HCEC 1CT (cell line): ENCODE results near the gene LIFR.
A peak's percentile ranks its signal among the peaks of the same experiment; 100 is the strongest.

Source experiments
- DNase-seq: peaks from one replicate; pipeline ENCODE4 v3.0.0-alpha.2; 2017

The LIFR gene

GRCh38 chr5:38515646-38516045 lies 40.8 kb downstream of the LIFR start:
- DNase-seq: peak; percentile 55

GRCh38 chr5:38515092-38515491 lies 41.4 kb downstream of the LIFR start:
- DNase-seq: no peak

- DNase-seq: peak; percentile 73
These were observed 47.3 kb downstream of the LIFR start for GRCh38 chr5:38509185-38509584.

- DNase-seq: no peak
These were observed 50.1 kb downstream of the LIFR start for GRCh38 chr5:38506302-38506701.

- peak; percentile 80 for DNase-seq
These were observed 55.7 kb downstream of the LIFR start for GRCh38 chr5:38500573-38501260.

GRCh38 chr5:38497946-38498345 lies 58.5 kb downstream of the LIFR start:
- DNase-seq: peak; percentile 25

- DNase-seq: no peak
These were observed 61.7 kb downstream of the LIFR start for GRCh38 chr5:38494763-38495162.

- DNase-seq: no peak
These were observed 62.3 kb downstream of the LIFR start for GRCh38 chr5:38494175-38494574.

GRCh38 chr5:38483805-38484398 lies 72.5 kb downstream of the LIFR start:
- no peak for DNase-seq

- no peak for DNase-seq
These were observed 77.0 kb downstream of the LIFR start for GRCh38 chr5:38479315-38479904.

- DNase-seq: no peak
These were observed 77.6 kb downstream of the LIFR start for GRCh38 chr5:38478878-38479277.

GRCh38 chr5:38478166-38478565 lies 78.3 kb downstream of the LIFR start:
- no peak for DNase-seq

GRCh38 chr5:38473008-38473407 lies 83.4 kb downstream of the LIFR start:
- no peak for DNase-seq

- no peak for DNase-seq
These were observed 83.9 kb downstream of the LIFR start for GRCh38 chr5:38472541-38472940.

- DNase-seq: no peak
These were observed 84.7 kb downstream of the LIFR start for GRCh38 chr5:38471709-38472108.

GRCh38 chr5:38469707-38470267 lies 86.7 kb downstream of the LIFR start:
- no peak for DNase-seq

- DNase-seq: no peak
These were observed 87.3 kb downstream of the LIFR start for GRCh38 chr5:38468978-38469706.

GRCh38 chr5:38468202-38468673 lies 88.2 kb downstream of the LIFR start:
- peak; percentile 97 for DNase-seq

GRCh38 chr5:38467353-38468040 lies 88.9 kb downstream of the LIFR start:
- peak; percentile 45 for DNase-seq

GRCh38 chr5:38466424-38467189 lies 89.8 kb downstream of the LIFR start:
- DNase-seq: peak; percentile 30

GRCh38 chr5:38465702-38466423 lies 90.6 kb downstream of the LIFR start:
- DNase-seq: no peak
